Fibroblast of upper back skin (primary cell): ENCODE results near the gene COX14.
A peak's percentile ranks its signal among the peaks of the same experiment; 100 is the strongest.
"Not testable (repeated sequence)": the region's sequence is repeated elsewhere in the genome, so short reads cannot be mapped to it uniquely, and the experiment has no call there.

Experiments used
- DNase-seq: peaks from one replicate; pipeline ENCODE4 v3.0.0-alpha.2; 2013

COX14 gene

GRCh38 chr12:50110127-50110761 is 1.8 kb upstream of the COX14 start:
- DNase-seq = no peak

GRCh38 chr12:50110762-50111351 is 1.2 kb upstream of the COX14 start:
- peak; percentile 8 for DNase-seq

GRCh38 chr12:50111395-50111692 is 692 bp upstream of the COX14 start:
- DNase-seq = no peak

DNA sequence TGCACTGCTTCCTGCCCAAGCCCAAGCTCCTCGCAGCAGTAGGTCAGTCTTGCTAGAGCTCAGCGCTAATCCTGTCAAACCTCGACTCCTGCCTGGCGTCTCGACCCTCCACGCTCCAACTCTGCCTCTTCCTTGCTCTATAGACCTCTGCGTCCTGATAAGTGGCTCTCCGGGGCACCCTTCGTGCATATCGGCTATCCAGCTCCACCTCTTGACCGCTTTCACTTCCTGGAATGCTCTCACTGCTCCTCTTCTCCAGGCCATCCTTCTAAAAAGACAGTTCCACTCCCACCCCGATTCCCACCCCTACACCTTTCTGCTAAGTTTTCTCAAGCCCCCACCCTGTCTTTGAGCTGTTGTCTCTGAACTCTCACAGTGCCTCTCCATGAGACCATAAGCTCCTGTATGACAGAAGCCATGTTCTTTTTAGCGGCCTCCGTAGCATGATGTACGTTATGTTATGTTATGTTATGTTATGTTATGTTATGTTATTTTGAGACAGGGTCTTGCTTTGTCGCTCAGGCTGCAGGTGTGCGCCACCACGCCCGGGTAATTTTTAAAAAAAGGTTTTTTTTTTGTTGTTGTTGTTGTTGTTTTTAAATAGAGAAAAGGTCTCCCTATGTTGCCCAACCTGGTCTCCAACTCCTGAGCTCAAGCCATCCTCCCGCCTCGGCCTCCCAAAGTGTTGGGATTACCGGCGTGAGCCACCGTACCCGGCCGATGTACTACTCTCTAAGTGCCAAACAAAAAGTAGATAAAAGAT is 601 bp downstream of the COX14 start:
- no peak for DNase-seq

DNA sequence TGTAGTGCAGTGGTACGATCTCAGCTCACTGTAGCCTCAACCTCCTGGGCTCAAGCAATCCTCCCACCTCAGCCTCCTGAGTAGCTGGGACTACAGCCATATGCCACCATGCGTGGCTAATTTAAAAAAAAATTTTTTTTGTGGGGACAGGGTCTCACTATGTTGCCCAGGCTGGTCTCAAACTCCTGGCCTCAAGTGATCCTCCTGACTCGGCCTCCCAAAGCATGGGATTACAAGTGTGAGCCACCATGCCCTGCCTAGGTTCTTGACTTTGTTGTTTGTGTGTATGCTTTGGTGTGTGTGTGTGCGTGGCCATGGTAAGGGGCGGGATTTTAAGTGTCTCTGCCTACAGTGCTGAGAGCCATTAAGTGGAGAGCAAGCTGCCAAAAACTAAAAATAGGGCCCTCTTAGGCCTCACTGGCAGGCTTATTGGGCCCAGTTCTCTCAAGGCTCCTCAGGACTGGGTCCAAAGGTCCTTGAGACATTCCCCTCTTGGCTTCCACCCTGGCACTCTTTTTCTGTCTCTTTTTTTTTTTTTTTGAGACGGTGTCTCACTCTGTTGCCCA is 5.1 kb downstream of the COX14 start:
- no peak for DNase-seq

DNA sequence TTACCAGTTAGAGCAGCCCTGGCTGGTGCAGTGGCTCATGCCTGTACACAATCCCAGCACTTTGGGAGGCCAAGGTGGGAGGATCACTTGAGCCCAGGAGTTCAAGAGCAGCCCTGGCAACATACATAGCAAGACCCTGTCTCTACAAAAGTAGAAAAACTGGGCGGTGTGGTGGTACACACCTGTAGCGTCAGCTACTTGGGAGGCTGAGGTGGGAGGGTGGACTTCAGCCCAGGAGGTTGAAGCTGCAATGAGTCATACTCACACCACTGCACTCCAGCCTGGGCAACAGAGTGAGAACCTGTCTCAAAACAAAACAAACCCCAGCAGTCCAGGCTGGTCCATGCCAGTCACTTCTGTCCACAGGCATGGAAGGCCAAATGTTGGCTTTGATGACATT is 7.4 kb downstream of the COX14 start:
- DNase-seq = no peak

DNA sequence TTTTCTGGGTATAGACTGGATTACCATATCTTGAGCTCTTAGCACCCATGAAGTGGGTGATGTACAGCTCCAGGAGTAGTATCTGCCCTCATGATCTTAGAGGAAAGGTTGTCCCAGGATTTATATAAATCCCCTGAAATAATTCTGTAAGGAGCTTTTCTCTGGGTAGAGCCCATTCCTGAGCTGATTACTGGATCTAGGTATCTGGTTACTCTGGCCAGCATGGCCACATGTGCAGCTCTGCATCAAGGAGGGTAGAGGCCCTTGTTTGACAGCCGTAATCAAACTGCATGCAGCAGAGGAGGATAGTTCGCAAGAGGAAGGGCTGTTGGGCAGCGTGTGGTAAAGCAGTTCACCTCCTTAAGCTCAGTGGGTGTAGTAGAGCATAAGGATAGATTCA is 8.5 kb downstream of the COX14 start:
- DNase-seq = no peak

- DNase-seq = no peak
Measured at GRCh38 chr12:50120953-50121352, 8.9 kb downstream of the COX14 start.

- DNase-seq = no peak
Measured at GRCh38 chr12:50121641-50122040, 9.6 kb downstream of the COX14 start.

GRCh38 chr12:50123203-50123602 is 11.2 kb downstream of the COX14 start:
- DNase-seq = no peak

DNA sequence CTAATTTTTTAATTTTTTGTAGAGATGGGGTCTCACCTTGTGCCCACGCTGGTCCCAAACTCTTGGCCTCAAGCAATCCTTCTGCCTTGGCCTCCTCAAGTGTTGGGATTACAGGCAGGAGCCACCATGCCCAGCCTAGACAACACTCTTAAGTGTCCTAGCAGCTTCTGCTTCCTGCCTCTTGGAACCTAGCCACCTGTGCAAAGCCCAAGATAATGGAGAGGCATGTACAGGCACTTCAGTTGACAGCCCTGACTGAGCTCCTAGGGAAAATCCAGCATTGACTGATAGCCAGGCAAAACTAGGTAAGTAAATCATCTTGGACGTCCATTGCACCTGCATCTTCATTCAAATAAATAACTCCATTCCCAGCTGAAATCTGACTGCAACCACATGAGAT is 15.5 kb downstream of the COX14 start:
- no peak for DNase-seq

- DNase-seq = no peak
Measured at GRCh38 chr12:50129290-50129689, 17.3 kb downstream of the COX14 start.

DNA sequence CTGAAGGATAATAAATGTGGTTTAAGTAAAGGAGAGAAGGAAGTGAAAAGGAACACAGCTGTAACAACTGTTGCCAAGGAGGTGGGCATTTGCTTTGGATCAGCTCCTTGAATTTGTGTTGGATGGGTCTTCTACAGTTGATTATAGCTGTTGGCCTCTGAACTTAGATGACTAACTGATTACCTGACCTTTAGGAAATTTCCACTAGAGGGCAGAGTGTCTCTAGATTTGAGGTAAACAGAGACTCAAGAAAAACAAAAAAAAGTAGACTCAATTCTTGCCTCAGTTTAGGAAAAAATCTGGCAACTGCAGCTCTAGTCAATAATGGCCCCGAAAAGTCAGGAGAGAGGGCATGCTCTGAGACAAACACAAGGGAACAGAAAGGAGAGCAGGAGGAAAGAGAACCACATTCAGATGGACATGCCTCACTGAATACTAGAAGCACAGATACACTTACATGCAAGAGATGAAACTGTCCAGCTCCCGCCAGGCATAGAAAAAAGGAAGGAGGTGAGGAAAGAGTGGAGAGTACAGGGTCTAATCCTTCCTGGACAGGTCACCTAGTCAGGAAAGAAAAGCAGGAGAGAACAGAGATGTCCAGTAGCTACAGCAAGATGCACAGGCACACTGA is 20.6 kb downstream of the COX14 start:
- peak; percentile 58 for DNase-seq

GRCh38 chr12:50142993-50143392 is 31.0 kb downstream of the COX14 start:
- no peak for DNase-seq

- DNase-seq = no peak
Measured at GRCh38 chr12:50145439-50145838, 33.4 kb downstream of the COX14 start.

- no peak for DNase-seq
Measured at GRCh38 chr12:50147281-50147680, 35.2 kb downstream of the COX14 start.

DNA sequence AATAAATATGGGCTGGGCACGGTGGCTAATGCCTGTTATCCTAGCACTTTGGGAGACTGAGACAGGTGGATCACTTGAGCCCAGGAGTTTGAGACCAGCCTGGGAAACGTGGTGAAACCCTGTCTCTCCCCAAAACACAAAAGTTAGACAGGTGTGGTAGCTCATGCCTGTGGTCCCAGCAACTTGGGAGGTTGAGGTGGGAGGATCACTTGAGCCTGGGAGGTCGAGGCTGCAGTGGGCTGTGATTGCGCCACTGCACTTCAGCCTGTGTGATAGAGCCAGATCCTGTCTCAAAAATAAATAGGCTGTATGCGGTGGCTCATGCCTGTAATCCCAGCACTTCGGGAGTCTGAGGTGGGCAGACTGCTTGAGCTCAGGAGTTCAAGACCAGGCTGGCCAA is 36.0 kb downstream of the COX14 start:
- DNase-seq = not testable (repeated sequence)

DNA sequence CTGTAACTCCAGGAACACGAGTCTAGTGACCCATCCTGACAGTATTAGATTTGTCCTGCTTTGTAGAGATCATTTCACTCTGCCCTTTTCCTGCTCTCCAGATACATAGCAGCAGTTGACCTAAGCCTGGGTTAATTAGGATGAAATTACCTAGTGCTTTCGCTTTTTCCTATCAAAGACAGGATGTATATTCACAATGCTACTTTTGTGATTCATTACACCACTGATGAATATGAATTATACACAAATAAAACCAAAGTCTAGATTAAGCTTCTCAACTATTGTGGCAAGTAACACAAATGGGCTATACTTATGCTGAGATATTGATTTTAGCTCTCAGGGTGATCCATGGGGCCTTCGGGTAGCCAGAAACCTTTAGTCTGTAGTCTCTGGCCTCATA is 37.3 kb downstream of the COX14 start:
- no peak for DNase-seq

- no peak for DNase-seq
Measured at GRCh38 chr12:50151047-50151687, 39.1 kb downstream of the COX14 start.

DNA sequence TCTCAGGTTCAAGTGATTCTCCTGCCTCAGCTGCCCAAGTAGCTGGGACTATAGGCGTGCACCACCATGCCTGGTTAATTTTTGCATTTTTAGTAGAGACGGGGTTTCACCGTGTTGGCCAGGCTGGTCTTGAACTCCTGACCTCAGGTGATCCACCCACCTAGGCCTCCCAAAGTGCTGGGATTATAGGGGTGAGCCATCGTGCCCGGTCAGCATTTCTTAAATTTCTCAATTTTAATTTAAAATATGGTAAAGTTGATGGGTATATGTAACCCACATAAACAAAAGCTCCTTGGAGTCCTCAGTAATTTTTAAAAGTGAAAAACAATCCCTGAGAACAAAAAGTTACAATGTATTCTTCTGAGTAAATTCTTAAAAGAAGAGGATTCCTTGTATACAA is 42.9 kb downstream of the COX14 start:
- not testable (repeated sequence) for DNase-seq

DNA sequence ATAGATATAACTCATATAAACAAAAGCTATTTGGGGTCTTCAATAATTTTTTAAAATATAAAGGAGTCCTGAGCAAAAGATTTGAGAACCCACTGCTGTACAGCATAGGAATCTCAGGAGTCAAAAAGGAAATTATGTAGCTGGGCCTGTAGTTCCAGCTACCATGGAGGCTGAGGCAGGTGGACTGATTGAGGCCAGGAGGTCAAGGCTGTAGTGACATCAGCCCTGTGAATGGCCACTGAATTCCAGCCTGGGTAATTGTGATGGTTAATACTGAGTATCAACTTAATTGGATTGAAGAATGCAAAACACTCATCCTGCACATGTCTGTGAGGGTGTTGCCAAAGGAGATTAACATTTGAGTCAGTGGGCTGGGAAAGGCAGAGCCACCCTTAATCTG is 44.6 kb downstream of the COX14 start:
- DNase-seq = no peak

DNA sequence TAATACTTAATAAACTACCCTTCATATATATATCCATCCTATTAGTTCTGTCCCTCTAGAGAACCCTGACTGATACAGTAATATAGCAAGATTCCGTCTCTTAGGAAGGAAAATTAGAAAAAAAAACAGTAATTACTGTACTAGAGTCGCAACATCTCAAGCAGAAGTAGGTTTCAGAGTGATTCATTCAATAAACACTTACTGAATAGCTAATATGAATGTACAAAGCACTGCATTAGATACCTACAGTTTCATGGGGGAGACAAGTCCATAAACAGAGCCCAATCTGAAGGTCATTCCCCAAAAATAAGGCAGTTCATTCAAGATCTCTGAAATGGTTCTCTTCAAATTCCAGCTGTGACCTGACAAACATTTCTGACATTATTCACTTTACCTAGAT is 45.2 kb downstream of the COX14 start:
- DNase-seq = no peak

DNA sequence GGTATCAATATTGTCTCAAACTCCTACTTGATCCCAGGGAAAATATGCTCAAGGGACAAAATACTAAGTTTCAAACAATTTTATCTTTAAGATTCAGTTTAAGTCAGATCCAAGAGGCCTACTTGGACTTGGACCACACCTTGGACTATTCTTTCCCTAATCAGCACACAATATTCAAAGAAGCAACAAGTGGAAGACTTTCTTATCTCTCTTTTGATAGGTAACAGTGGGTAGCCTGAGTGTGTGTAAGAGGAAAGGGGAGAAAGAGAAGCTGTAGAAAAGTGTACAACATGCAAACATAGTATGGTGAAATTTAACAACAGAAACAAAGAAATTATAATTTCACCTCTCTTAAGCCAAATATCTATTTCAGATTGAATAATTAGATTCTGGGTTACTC is 48.6 kb downstream of the COX14 start:
- DNase-seq = no peak
